B cell (primary cell): ENCODE measurements around the gene ITGA5. TPM values are rescaled to one million over a fixed set of nuclear protein-coding genes. Genes with fewer than 3 reads are reported as not detected.

Experiments
- ATAC-seq: fragments of 200-7000 bp; cut with Tn5 transposase; one replicate; pipeline ENCODE4 v1.10.0; 2021; ENCODE audit warnings: low read depth, mild to moderate bottlenecking, moderate number of reproducible peaks, moderate library complexity
- CTCF ChIA-PET: fragments of 350-600 bp; sonication (Branson Sonifier 250); formaldehyde crosslinking; loops from one replicate; lab custom pipeline; 2021; ENCODE audit warnings: antibody characterized with exemption, inconsistent platforms; lab: Charles Lee
- POLR2A ChIA-PET: fragments of 350-600 bp; sonication (Branson Sonifier 250); formaldehyde crosslinking; loops from one replicate; lab custom pipeline; 2021; ENCODE audit warnings: antibody characterized with exemption; lab: Charles Lee
- DNase-seq: peaks from one replicate; pipeline ENCODE4 v3.0.0; 2013
- H2AFZ ChIP-seq: 2 replicates; pipeline ENCODE4 v1.6.1; 2012; ENCODE audit warnings: mild to moderate bottlenecking, low read depth, low read length; ENCODE audit not compliant: insufficient read depth, poor library complexity, severe bottlenecking
- H3K27ac ChIP-seq, 2 donors: 1 replicate in 1 of 2; 2 replicates in 1 of 2; pipeline ENCODE4 v1.5.1; 2012 to 2013; ENCODE audit warnings: low read length in 2 of 2, mild to moderate bottlenecking in 2 of 2, moderate library complexity in 1 of 2
- H3K27me3 ChIP-seq, 4 experiments: fragments of 200-600 bp in 1 of 4; sonication (generic) in 1 of 4; replicated peaks in 1 of 4; 1 replicate in 2 of 4; 2 replicates in 2 of 4; pipeline versions ENCODE4 v1.6.1 to v1.7.0; 2013 to 2016; ENCODE audit warnings: low read length in 3 of 4, mild to moderate bottlenecking in 2 of 4, mixed read lengths in 1 of 4, moderate library complexity in 1 of 4; ENCODE audit not compliant: insufficient read depth in 4 of 4, control insufficient read depth in 3 of 4; ENCODE audit errors: control extremely low read depth in 1 of 4
- H3K36me3 ChIP-seq, 2 experiments: replicated peaks in 1 of 2; 1 replicate in 1 of 2; 2 replicates in 1 of 2; pipeline versions ENCODE4 v1.6.1 to v1.7.1; 2013; ENCODE audit warnings: low read length in 1 of 2; ENCODE audit not compliant: insufficient read depth in 2 of 2, control insufficient read depth in 1 of 2; ENCODE audit errors: control extremely low read depth in 1 of 2, extremely low read depth in 1 of 2
- H3K4me1 ChIP-seq, 2 donors: fragments of 200-600 bp in 1 of 2; sonication (generic) in 1 of 2; 1 replicate in 1 of 2; 2 replicates in 1 of 2; pipeline versions ENCODE4 v1.5.1 to v1.6.1; 2013 to 2017; ENCODE audit warnings: low read length in 2 of 2; ENCODE audit not compliant: control insufficient read depth in 2 of 2, insufficient read depth in 2 of 2
- H3K4me2 ChIP-seq: replicated peaks from 2 replicates; pipeline ENCODE3; 2012; ENCODE audit warnings: mild to moderate bottlenecking, low read depth, low read length; ENCODE audit not compliant: poor library complexity, severe bottlenecking
- H3K4me3 ChIP-seq, 5 experiments: fragments of 200-600 bp in 1 of 5; sonication (generic) in 1 of 5; 1 replicate in 3 of 5; 2 replicates in 2 of 5; pipeline versions ENCODE4 v1.5.1 to v1.7.0; 2011 to 2016; ENCODE audit warnings: low read length in 4 of 5, mild to moderate bottlenecking in 4 of 5, low read depth in 2 of 5, control low read depth in 1 of 5, moderate library complexity in 1 of 5; ENCODE audit not compliant: insufficient read depth in 1 of 5; ENCODE audit errors: control extremely low read depth in 1 of 5, extremely low read depth in 1 of 5
- H3K79me2 ChIP-seq: fragments of 200-600 bp; sonication (generic); one replicate; pipeline ENCODE4 v1.6.0; 2016; ENCODE audit warnings: low read length; ENCODE audit not compliant: control insufficient read depth, insufficient read depth
- H3K9ac ChIP-seq: fragments of 200-600 bp; sonication (generic); 2 replicates; pipeline ENCODE4 v1.6.1; 2017; ENCODE audit warnings: mild to moderate bottlenecking, low read length, moderate library complexity
- H3K9me3 ChIP-seq, 3 donors: one replicate each; pipeline versions ENCODE4 v1.6.1 to v1.7.1; 2013; ENCODE audit warnings: low read length in 2 of 3; ENCODE audit not compliant: control insufficient read depth in 2 of 3, insufficient read depth in 1 of 3; ENCODE audit errors: control extremely low read depth in 1 of 3
- H4K20me1 ChIP-seq: 2 replicates; pipeline ENCODE4 v1.6.0; 2012; ENCODE audit warnings: mild to moderate bottlenecking, low read length; ENCODE audit not compliant: insufficient read depth, control insufficient read depth, poor library complexity, severe bottlenecking
- H3K27ac Mint-ChIP-seq: one replicate; pipeline ENCODE4 v1.8.0; 2021; ENCODE audit warnings: mixed read lengths
- H3K27me3 Mint-ChIP-seq: one replicate; pipeline ENCODE4 v1.8.0; 2021; ENCODE audit warnings: mixed read lengths
- H3K4me1 Mint-ChIP-seq: one replicate; pipeline ENCODE4 v1.8.0; 2021; ENCODE audit warnings: mixed read lengths
- H3K4me3 Mint-ChIP-seq: one replicate; pipeline ENCODE4 v1.8.0; 2021; ENCODE audit warnings: mixed read lengths
- H3K9me3 Mint-ChIP-seq: one replicate; pipeline ENCODE4 v1.8.0; 2022; ENCODE audit warnings: mixed read lengths; ENCODE audit not compliant: insufficient read depth
- EZH2 ChIP-seq: IDR thresholded peaks from 2 replicates; pipeline ENCODE4 v1.6.1; 2012; ENCODE audit warnings: borderline replicate concordance, low read depth, mild to moderate bottlenecking, moderate library complexity, low read length; ENCODE audit not compliant: insufficient read depth, poor library complexity, severe bottlenecking
- WGBS: methylation state at CpG from one replicate; pipeline ENCODE4 v1.1.5; 2013; ENCODE audit warnings: missing lambda C conversion rate; ENCODE audit not compliant: insufficient coverage; 5-methylcytosine and 5-hydroxymethylcytosine counted together
- intact Hi-C: fragments of 100-400 bp; cut with micrococcal nuclease; formaldehyde crosslinking; loops from one replicate; pipeline ENCODE4 v1.10.0; 2022
- polyA plus RNA-seq: library from polyadenylated mRNA; depleted of rRNA; stranded (reverse); fragments of >200 nt; gene quantifications from 2 replicates; pipeline ENCODE4 v1.2.3, GENCODE V29; 2012
- total RNA-seq, 2 donors: library from RNA; stranded (reverse); fragments of 120-200 nt in 1 of 2; gene quantifications; 1 replicate in 1 of 2; 2 replicates in 1 of 2; pipeline versions ENCODE4 v1.2.3 to v1.2.4, GENCODE V29; 2013 to 2022
- TF ChIP-seq, protein P1 (sequence below): fragments of 200-600 bp; IDR thresholded peaks from one replicate; pipeline ENCODE4 v1.8.0; 2022; ENCODE audit warnings: antibody characterized with exemption, mild to moderate bottlenecking

Gene ITGA5
- total and polyA plus RNA-seq, 2 donors (not counting 1 experiment from before 2014, with no cell fraction given), result 3.6 to 6.1 TPM

- H3K9me3 Mint-ChIP-seq, result no peaks in the 10 kb centered on the region
- Histone ChIP-seq H3K79me2 (peaks cover 35% of the 10 kb centered on the region), H3K9me3 (no peaks in the 10 kb centered on the region), H3K27me3 (no peaks in the 10 kb centered on the region), H2AFZ (no peak overlapping the region), H4K20me1 (peaks cover 8% of the 10 kb centered on the region), H3K4me1 (peaks cover 10 to 29% of the 10 kb centered on the region in 2 donors), H3K36me3 (peaks cover 0 to 39% of the 10 kb centered on the region in 2 experiments), H3K4me3 (no peak overlapping the region), H3K27ac (no peak overlapping the region), H3K4me2 (no peak overlapping the region), H3K9ac (no peak overlapping the region)
- ChIA-PET CTCF (interaction anchor here (0.7 to 5.0 kb wide), 8 partner anchors 10 to 163 kb away, joined by 3 to 49 read pairs (median 27); no protein-coding TSS in a partner anchor), POLR2A (no interaction called here)
- ATAC-seq (no peak), DNase-seq (no peak)
- TF ChIP-seq, protein P1, sequence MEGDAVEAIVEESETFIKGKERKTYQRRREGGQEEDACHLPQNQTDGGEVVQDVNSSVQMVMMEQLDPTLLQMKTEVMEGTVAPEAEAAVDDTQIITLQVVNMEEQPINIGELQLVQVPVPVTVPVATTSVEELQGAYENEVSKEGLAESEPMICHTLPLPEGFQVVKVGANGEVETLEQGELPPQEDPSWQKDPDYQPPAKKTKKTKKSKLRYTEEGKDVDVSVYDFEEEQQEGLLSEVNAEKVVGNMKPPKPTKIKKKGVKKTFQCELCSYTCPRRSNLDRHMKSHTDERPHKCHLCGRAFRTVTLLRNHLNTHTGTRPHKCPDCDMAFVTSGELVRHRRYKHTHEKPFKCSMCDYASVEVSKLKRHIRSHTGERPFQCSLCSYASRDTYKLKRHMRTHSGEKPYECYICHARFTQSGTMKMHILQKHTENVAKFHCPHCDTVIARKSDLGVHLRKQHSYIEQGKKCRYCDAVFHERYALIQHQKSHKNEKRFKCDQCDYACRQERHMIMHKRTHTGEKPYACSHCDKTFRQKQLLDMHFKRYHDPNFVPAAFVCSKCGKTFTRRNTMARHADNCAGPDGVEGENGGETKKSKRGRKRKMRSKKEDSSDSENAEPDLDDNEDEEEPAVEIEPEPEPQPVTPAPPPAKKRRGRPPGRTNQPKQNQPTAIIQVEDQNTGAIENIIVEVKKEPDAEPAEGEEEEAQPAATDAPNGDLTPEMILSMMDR, result no peak
- TF ChIP-seq EZH2, result no peak
- peak overlapping the region; percentile 60 for H3K4me3 Mint-ChIP-seq
- H3K27ac Mint-ChIP-seq, result no peak overlapping the region
- peaks cover 19% of the 10 kb centered on the region for H3K4me1 Mint-ChIP-seq
- intact Hi-C loops, result no loop called here
- WGBS, result no CpG with 5 or more reads among the region's 6 CpGs
- no peaks in the 10 kb centered on the region for H3K27me3 Mint-ChIP-seq
Measured at GRCh38 chr12:54377797-54378515, 41.1 kb downstream of the ITGA5 start.

GRCh38 chr12:54377007-54377406, 42.1 kb downstream of the ITGA5 start:
- Histone ChIP-seq H3K4me3 (no peak overlapping the region), H3K27me3 (no peaks in the 10 kb centered on the region), H3K9me3 (no peaks in the 10 kb centered on the region), H3K79me2 (peaks cover 35% of the 10 kb centered on the region), H4K20me1 (peaks cover 8% of the 10 kb centered on the region), H3K4me2 (no peak overlapping the region), H2AFZ (no peak overlapping the region), H3K4me1 (peaks cover 8 to 24% of the 10 kb centered on the region in 2 donors), H3K27ac (no peak overlapping the region), H3K36me3 (peaks cover 0 to 39% of the 10 kb centered on the region in 2 experiments), H3K9ac (no peak overlapping the region)
- POLR2A ChIA-PET, result no interaction called here
- no peak for TF ChIP-seq EZH2
- TF ChIP-seq, protein P1, result no peak
- Mint-ChIP-seq H3K27me3 (no peaks in the 10 kb centered on the region), H3K4me1 (peaks cover 19% of the 10 kb centered on the region), H3K27ac (no peak overlapping the region), H3K4me3 (no peak overlapping the region), H3K9me3 (no peaks in the 10 kb centered on the region)
- CTCF ChIA-PET, result interaction anchor here (0.6 to 0.9 kb wide), 3 partner anchors 22 to 956 kb away, joined by 3 to 4 read pairs (median 3); no protein-coding TSS in a partner anchor
- DNase-seq (no peak), ATAC-seq (no peak)
- intact Hi-C loops, result no loop called here
- WGBS, result 100% methylated on average over 1 of the region's 2 CpGs
